ENCODE data around the gene ADGRL3.

Gene ADGRL3

GRCh38 chr4:61223385-61223784 lies 23.3 kb downstream of the ADGRL3 start:
- no peaks in the 10 kb centered on the region for H3K27me3 ChIP-seq (ENCODE audit: control insufficient read depth, insufficient read depth, low read length, poor library complexity, severe bottlenecking)
- WGBS, 2 experiments = 94 to 96% methylated on average over 2 to 4 of the region's 4 CpGs
- H3K9me3 ChIP-seq (ENCODE audit: control insufficient read depth, low read length) = no peaks in the 10 kb centered on the region
- no peak overlapping the region for H3K4me3 ChIP-seq (ENCODE audit: insufficient read depth, low read depth, low read length)
- no peak overlapping the region for H3K27ac ChIP-seq (ENCODE audit: insufficient read depth, low read depth, low read length, poor library complexity, severe bottlenecking)
- no peaks in the 10 kb centered on the region for H3K36me3 ChIP-seq (ENCODE audit: control insufficient read depth, insufficient read depth, low read length)
- no peaks in the 10 kb centered on the region for H3K4me1 ChIP-seq (ENCODE audit: control insufficient read depth, insufficient read depth, low read length)

GRCh38 chr4:61224573-61224972 lies 24.4 kb downstream of the ADGRL3 start:
- H3K4me3 ChIP-seq (ENCODE audit: insufficient read depth, low read depth, low read length) = no peak overlapping the region

GRCh38 chr4:61225656-61226055 lies 25.5 kb downstream of the ADGRL3 start:
- H3K4me3 ChIP-seq (ENCODE audit: insufficient read depth, low read depth, low read length) = no peak overlapping the region
- no peaks in the 10 kb centered on the region for H3K27me3 ChIP-seq (ENCODE audit: control insufficient read depth, insufficient read depth, low read length, poor library complexity, severe bottlenecking)
- no peaks in the 10 kb centered on the region for H3K9me3 ChIP-seq (ENCODE audit: control insufficient read depth, low read length)
- no peak overlapping the region for H3K27ac ChIP-seq (ENCODE audit: insufficient read depth, low read depth, low read length, poor library complexity, severe bottlenecking)
- no peaks in the 10 kb centered on the region for H3K4me1 ChIP-seq (ENCODE audit: control insufficient read depth, insufficient read depth, low read length)
- whole genome bisulfite sequencing, 2 experiments = 94 to 100% methylated on average over 1 of the region's 1 CpG
- H3K36me3 ChIP-seq (ENCODE audit: control insufficient read depth, insufficient read depth, low read length) = no peaks in the 10 kb centered on the region

More at GRCh38 chr4:61224573-61224972, 24.4 kb downstream of the ADGRL3 start:
- Histone ChIP-seq H3K9me3 (ENCODE audit: control insufficient read depth, low read length) (no peaks in the 10 kb centered on the region), H3K4me1 (ENCODE audit: control insufficient read depth, insufficient read depth, low read length) (no peaks in the 10 kb centered on the region), H3K36me3 (ENCODE audit: control insufficient read depth, insufficient read depth, low read length) (no peaks in the 10 kb centered on the region), H3K27ac (ENCODE audit: insufficient read depth, low read depth, low read length, poor library complexity, severe bottlenecking) (no peak overlapping the region), H3K27me3 (ENCODE audit: control insufficient read depth, insufficient read depth, low read length, poor library complexity, severe bottlenecking) (no peaks in the 10 kb centered on the region)
- WGBS, 2 experiments = 92 to 94% methylated on average over 7 to 8 of the region's 8 CpGs

DNA sequence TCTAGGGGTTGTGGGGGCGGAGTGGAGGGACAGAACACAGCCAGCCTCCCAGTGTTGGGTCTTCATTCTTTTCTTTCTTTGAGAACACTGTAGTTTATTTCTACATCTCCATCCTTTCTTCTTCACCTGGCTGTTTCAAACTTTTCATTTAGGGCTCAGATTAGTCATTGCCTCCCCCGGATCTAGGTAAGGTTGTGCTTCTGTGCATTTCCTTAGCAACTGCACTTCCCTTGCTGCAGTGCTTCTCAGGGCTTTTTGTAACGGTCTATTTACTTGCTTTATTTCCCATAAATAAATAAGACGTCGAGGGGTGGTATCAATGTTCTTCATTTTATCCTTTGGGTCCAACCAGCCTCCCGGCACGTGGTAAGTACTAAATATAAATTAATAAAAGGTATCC lies 31.3 kb downstream of the ADGRL3 start:
- H3K27me3 ChIP-seq (ENCODE audit: control insufficient read depth, insufficient read depth, low read length, poor library complexity, severe bottlenecking) = no peaks in the 10 kb centered on the region
- H3K36me3 ChIP-seq (ENCODE audit: control insufficient read depth, insufficient read depth, low read length) = no peaks in the 10 kb centered on the region
- no peak overlapping the region for H3K27ac ChIP-seq (ENCODE audit: insufficient read depth, low read depth, low read length, poor library complexity, severe bottlenecking)
- no peaks in the 10 kb centered on the region for H3K4me1 ChIP-seq (ENCODE audit: control insufficient read depth, insufficient read depth, low read length)
- 87 to 95% methylated on average over 5 of the region's 7 CpGs for WGBS, 2 experiments
- H3K4me3 ChIP-seq (ENCODE audit: insufficient read depth, low read depth, low read length) = no peak overlapping the region
- no peaks in the 10 kb centered on the region for H3K9me3 ChIP-seq (ENCODE audit: control insufficient read depth, low read length)

DNA sequence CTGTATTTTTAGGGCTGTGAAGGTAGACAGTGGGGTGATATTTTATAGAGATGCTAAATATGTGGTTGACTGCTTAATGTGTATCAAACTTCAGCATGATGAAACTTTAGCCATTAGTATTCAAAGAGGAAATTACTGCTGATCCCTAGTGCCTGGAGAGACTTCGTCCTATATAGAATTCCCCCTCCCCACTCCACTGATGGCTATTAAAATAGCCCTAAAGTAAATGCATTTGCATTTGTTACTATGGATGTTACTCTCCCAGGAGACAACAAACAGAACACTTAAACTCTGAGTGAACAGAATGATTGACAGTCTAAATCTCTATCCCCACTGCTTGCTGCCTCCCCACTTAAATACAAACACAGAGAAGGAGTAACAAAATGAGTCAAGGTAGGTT lies 39.1 kb downstream of the ADGRL3 start:
- no peaks in the 10 kb centered on the region for H3K36me3 ChIP-seq (ENCODE audit: control insufficient read depth, insufficient read depth, low read length)
- no peak overlapping the region for H3K4me3 ChIP-seq (ENCODE audit: insufficient read depth, low read depth, low read length)
- peaks cover 3% of the 10 kb centered on the region for H3K4me1 ChIP-seq (ENCODE audit: control insufficient read depth, insufficient read depth, low read length)
- H3K27ac ChIP-seq (ENCODE audit: insufficient read depth, low read depth, low read length, poor library complexity, severe bottlenecking) = no peak overlapping the region
- 57% methylated on average over 1 of the region's 1 CpG; no CpG with 5 or more reads in 1 of the 2 experiments for WGBS, 2 experiments
- no peaks in the 10 kb centered on the region for H3K27me3 ChIP-seq (ENCODE audit: control insufficient read depth, insufficient read depth, low read length, poor library complexity, severe bottlenecking)
- no peaks in the 10 kb centered on the region for H3K9me3 ChIP-seq (ENCODE audit: control insufficient read depth, low read length)

DNA sequence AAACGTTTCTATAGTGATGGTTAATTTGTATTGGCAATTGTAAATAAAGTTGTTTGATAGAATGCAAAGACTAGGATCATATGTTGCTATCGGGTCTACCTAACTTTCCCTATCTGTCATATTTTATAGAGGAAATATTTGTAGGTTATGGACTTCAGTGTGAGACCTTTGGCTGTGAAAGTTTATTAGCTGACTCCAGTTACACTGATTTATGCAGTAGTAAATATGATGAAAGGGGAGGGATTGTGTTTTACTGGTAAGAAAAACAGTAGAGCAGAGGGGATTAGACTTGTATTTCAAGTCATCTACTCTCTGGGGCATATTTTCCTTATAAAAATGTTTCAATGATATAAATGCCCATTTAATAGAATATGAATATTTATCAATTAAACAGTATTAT lies 43.8 kb downstream of the ADGRL3 start:
- no peaks in the 10 kb centered on the region for H3K36me3 ChIP-seq (ENCODE audit: control insufficient read depth, insufficient read depth, low read length)
- H3K27me3 ChIP-seq (ENCODE audit: control insufficient read depth, insufficient read depth, low read length, poor library complexity, severe bottlenecking) = no peaks in the 10 kb centered on the region
- peaks cover 1% of the 10 kb centered on the region for H3K4me1 ChIP-seq (ENCODE audit: control insufficient read depth, insufficient read depth, low read length)
- 0 to 45% methylated on average over 1 to 2 of the region's 2 CpGs for WGBS, 2 experiments
- no peak overlapping the region for H3K27ac ChIP-seq (ENCODE audit: insufficient read depth, low read depth, low read length, poor library complexity, severe bottlenecking)
- no peak overlapping the region for H3K4me3 ChIP-seq (ENCODE audit: insufficient read depth, low read depth, low read length)
- H3K9me3 ChIP-seq (ENCODE audit: control insufficient read depth, low read length) = no peaks in the 10 kb centered on the region

- Histone ChIP-seq H3K9me3 (ENCODE audit: control insufficient read depth, low read length) (no peaks in the 10 kb centered on the region), H3K4me3 (ENCODE audit: insufficient read depth, low read depth, low read length) (no peak overlapping the region), H3K36me3 (ENCODE audit: control insufficient read depth, insufficient read depth, low read length) (no peaks in the 10 kb centered on the region), H3K4me1 (ENCODE audit: control insufficient read depth, insufficient read depth, low read length) (no peaks in the 10 kb centered on the region), H3K27me3 (ENCODE audit: control insufficient read depth, insufficient read depth, low read length, poor library complexity, severe bottlenecking) (no peaks in the 10 kb centered on the region), H3K27ac (ENCODE audit: insufficient read depth, low read depth, low read length, poor library complexity, severe bottlenecking) (no peak overlapping the region)
- WGBS, 2 experiments = 89 to 91% methylated on average over 4 of the region's 4 CpGs
These were observed 45.1 kb downstream of the ADGRL3 start for GRCh38 chr4:61245069-61245714.

DNA sequence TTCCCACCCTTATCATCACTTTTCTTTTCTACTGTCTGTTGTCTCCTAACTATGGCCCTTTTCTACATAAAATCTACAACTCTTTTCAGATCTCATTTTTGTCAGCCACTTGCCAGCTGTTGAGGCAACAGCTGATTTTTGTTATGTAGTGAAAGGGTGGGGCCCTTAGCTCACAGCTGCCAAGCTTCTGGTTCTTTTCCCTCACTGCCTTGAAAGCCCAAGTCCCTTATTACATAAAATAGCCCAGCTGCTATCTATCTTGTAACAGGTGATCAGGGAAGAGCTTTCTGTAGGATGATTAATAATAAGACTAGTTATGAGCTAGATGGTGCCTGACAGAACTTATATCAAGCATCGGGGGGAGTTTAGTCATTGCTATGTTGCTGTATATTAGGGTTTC lies 45.9 kb downstream of the ADGRL3 start:
- no peaks in the 10 kb centered on the region for H3K27me3 ChIP-seq (ENCODE audit: control insufficient read depth, insufficient read depth, low read length, poor library complexity, severe bottlenecking)
- no peaks in the 10 kb centered on the region for H3K36me3 ChIP-seq (ENCODE audit: control insufficient read depth, insufficient read depth, low read length)
- H3K4me3 ChIP-seq (ENCODE audit: insufficient read depth, low read depth, low read length) = no peak overlapping the region
- H3K4me1 ChIP-seq (ENCODE audit: control insufficient read depth, insufficient read depth, low read length) = no peaks in the 10 kb centered on the region
- H3K9me3 ChIP-seq (ENCODE audit: control insufficient read depth, low read length) = no peaks in the 10 kb centered on the region
- 90 to 100% methylated on average over 1 of the region's 1 CpG for WGBS, 2 experiments
- no peak overlapping the region for H3K27ac ChIP-seq (ENCODE audit: insufficient read depth, low read depth, low read length, poor library complexity, severe bottlenecking)

GRCh38 chr4:61248705-61249104 lies 48.6 kb downstream of the ADGRL3 start:
- H3K36me3 ChIP-seq (ENCODE audit: control insufficient read depth, insufficient read depth, low read length) = no peaks in the 10 kb centered on the region
- no peaks in the 10 kb centered on the region for H3K4me1 ChIP-seq (ENCODE audit: control insufficient read depth, insufficient read depth, low read length)
- no peak overlapping the region for H3K4me3 ChIP-seq (ENCODE audit: insufficient read depth, low read depth, low read length)
- no peaks in the 10 kb centered on the region for H3K9me3 ChIP-seq (ENCODE audit: control insufficient read depth, low read length)
- WGBS, 2 experiments = 83% methylated on average over 8 of the region's 8 CpGs
- H3K27ac ChIP-seq (ENCODE audit: insufficient read depth, low read depth, low read length, poor library complexity, severe bottlenecking) = no peak overlapping the region
- no peaks in the 10 kb centered on the region for H3K27me3 ChIP-seq (ENCODE audit: control insufficient read depth, insufficient read depth, low read length, poor library complexity, severe bottlenecking)

GRCh38 chr4:61251129-61251528 lies 51.0 kb downstream of the ADGRL3 start:
- Histone ChIP-seq H3K9me3 (ENCODE audit: control insufficient read depth, low read length) (no peaks in the 10 kb centered on the region), H3K36me3 (ENCODE audit: control insufficient read depth, insufficient read depth, low read length) (no peaks in the 10 kb centered on the region), H3K27me3 (ENCODE audit: control insufficient read depth, insufficient read depth, low read length, poor library complexity, severe bottlenecking) (no peaks in the 10 kb centered on the region), H3K4me3 (ENCODE audit: insufficient read depth, low read depth, low read length) (no peak overlapping the region), H3K4me1 (ENCODE audit: control insufficient read depth, insufficient read depth, low read length) (no peaks in the 10 kb centered on the region), H3K27ac (ENCODE audit: insufficient read depth, low read depth, low read length, poor library complexity, severe bottlenecking) (no peak overlapping the region)
- WGBS, 2 experiments = 72 to 78% methylated on average over 5 to 6 of the region's 6 CpGs

DNA sequence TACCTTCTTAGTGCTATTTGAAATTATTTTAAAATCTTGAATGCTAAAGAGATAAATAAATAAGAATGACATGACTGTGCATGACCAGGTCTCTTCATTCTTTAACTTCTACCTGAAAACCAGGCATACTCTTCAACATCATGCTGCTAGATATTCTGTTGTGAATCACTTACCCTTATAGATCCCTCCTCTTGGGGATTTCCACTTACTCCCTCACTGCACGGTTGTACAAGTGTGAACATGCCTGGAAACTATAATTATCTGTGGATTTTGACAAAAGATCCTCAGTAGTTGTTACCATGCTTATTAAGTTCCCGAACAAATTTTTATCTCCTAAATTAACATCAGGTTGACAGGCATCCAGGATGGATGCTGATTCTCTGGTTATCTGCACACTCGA lies 54.3 kb downstream of the ADGRL3 start:
- H3K4me3 ChIP-seq (ENCODE audit: insufficient read depth, low read depth, low read length) = no peak overlapping the region
- no peaks in the 10 kb centered on the region for H3K27me3 ChIP-seq (ENCODE audit: control insufficient read depth, insufficient read depth, low read length, poor library complexity, severe bottlenecking)
- no peak overlapping the region for H3K27ac ChIP-seq (ENCODE audit: insufficient read depth, low read depth, low read length, poor library complexity, severe bottlenecking)
- H3K36me3 ChIP-seq (ENCODE audit: control insufficient read depth, insufficient read depth, low read length) = no peaks in the 10 kb centered on the region
- no peaks in the 10 kb centered on the region for H3K9me3 ChIP-seq (ENCODE audit: control insufficient read depth, low read length)
- H3K4me1 ChIP-seq (ENCODE audit: control insufficient read depth, insufficient read depth, low read length) = no peaks in the 10 kb centered on the region
- 91 to 96% methylated on average over 3 of the region's 3 CpGs for WGBS, 2 experiments
